Ramos (cell line): ENCODE measurements around the gene B3GLCT.

Experiments used
- in situ Hi-C: fragments of 300-500 bp; cut with MboI; formaldehyde crosslinking; loops from one replicate; pipeline ENCODE4 v1.14.3; 2022; ENCODE audit warnings: low sequenced_read_pairs; ENCODE audit not compliant: unreplicated experiment

The B3GLCT gene

GRCh38 chr13:31221057-31221456 is 21.3 kb downstream of the B3GLCT start:
- in situ Hi-C loops: no loop called here

- in situ Hi-C loops: no loop called here
Measured at GRCh38 chr13:31223215-31223614, 23.4 kb downstream of the B3GLCT start.

- in situ Hi-C loops: no loop called here
Measured at GRCh38 chr13:31223640-31224039, 23.9 kb downstream of the B3GLCT start.

- in situ Hi-C loops: no loop called here
Measured at GRCh38 chr13:31224174-31224669, 24.4 kb downstream of the B3GLCT start.

GRCh38 chr13:31224963-31225559 is 25.3 kb downstream of the B3GLCT start:
- in situ Hi-C loops: loop anchor here (25.0 kb wide), 1 partner anchor 512 kb away; the partner anchor contains the start of gene RXFP2

- in situ Hi-C loops: loop anchor here (25.0 kb wide), 1 partner anchor 511 kb away; the partner anchor contains the start of gene RXFP2
Measured at GRCh38 chr13:31225998-31226675, 26.4 kb downstream of the B3GLCT start.

- in situ Hi-C loops: loop anchor here (25.0 kb wide), 1 partner anchor 510 kb away; the partner anchor contains the start of gene RXFP2
Measured at GRCh38 chr13:31227063-31227462, 27.3 kb downstream of the B3GLCT start.

- in situ Hi-C loops: loop anchor here (25.0 kb wide), 1 partner anchor 509 kb away; the partner anchor contains the start of gene RXFP2
Measured at GRCh38 chr13:31227870-31228269, 28.1 kb downstream of the B3GLCT start.

- in situ Hi-C loops: loop anchor here (5.0 to 25.0 kb wide), 2 partner anchors 188 to 503 kb away; partner anchors contain the start of gene RXFP2
Measured at GRCh38 chr13:31234729-31235128, 35.0 kb downstream of the B3GLCT start.

- in situ Hi-C loops: loop anchor here (25.0 kb wide), 1 partner anchor 501 kb away; the partner anchor contains the start of gene RXFP2
Measured at GRCh38 chr13:31236211-31236786, 36.5 kb downstream of the B3GLCT start.

- in situ Hi-C loops: loop anchor here (25.0 kb wide), 1 partner anchor 496 kb away; the partner anchor contains the start of gene RXFP2
Measured at GRCh38 chr13:31240921-31241320, 41.1 kb downstream of the B3GLCT start.

GRCh38 chr13:31242367-31242766 is 42.6 kb downstream of the B3GLCT start:
- in situ Hi-C loops: loop anchor here (25.0 kb wide), 1 partner anchor 495 kb away; the partner anchor contains the start of gene RXFP2

- in situ Hi-C loops: loop anchor here (25.0 kb wide), 1 partner anchor 494 kb away; the partner anchor contains the start of gene RXFP2
Measured at GRCh38 chr13:31242916-31243315, 43.1 kb downstream of the B3GLCT start.

GRCh38 chr13:31245598-31246373 is 46.0 kb downstream of the B3GLCT start:
- in situ Hi-C loops: loop anchor here (25.0 kb wide), 1 partner anchor 492 kb away; the partner anchor contains the start of gene RXFP2

- in situ Hi-C loops: loop anchor here (25.0 kb wide), 1 partner anchor 490 kb away; the partner anchor contains the start of gene RXFP2
Measured at GRCh38 chr13:31246918-31247317, 47.1 kb downstream of the B3GLCT start.

- in situ Hi-C loops: loop anchor here (25.0 kb wide), 1 partner anchor 489 kb away; the partner anchor contains the start of gene RXFP2
Measured at GRCh38 chr13:31248361-31248760, 48.6 kb downstream of the B3GLCT start.

- in situ Hi-C loops: loop anchor here (25.0 kb wide), 1 partner anchor 488 kb away; the partner anchor contains the start of gene RXFP2
Measured at GRCh38 chr13:31248965-31249539, 49.3 kb downstream of the B3GLCT start.

GRCh38 chr13:31250435-31250834 is 50.7 kb downstream of the B3GLCT start:
- in situ Hi-C loops: no loop called here

GRCh38 chr13:31261241-31261640 is 61.5 kb downstream of the B3GLCT start:
- in situ Hi-C loops: no loop called here
